Karpas-422 (cell line): ENCODE data around the gene NOL4L. TPM values are rescaled to one million over a fixed set of nuclear protein-coding genes. Genes with fewer than 3 reads are reported as not detected.

ENCODE experiments used
- DNase-seq: peaks from one replicate; pipeline ENCODE4 v3.0.0-alpha.2; 2015
- H2AFZ ChIP-seq: fragments of 200-600 bp; sonication (generic); 2 replicates; pipeline ENCODE4 v1.6.1; 2014; ENCODE audit warnings: antibody characterized with exemption, low read length, mixed read lengths
- H3K27ac ChIP-seq: fragments of 200-600 bp; sonication (generic); 2 replicates; pipeline ENCODE4 v1.5.1; 2014; ENCODE audit warnings: mild to moderate bottlenecking, low read length, moderate library complexity
- H3K27me3 ChIP-seq: fragments of 200-600 bp; sonication (generic); 2 replicates; pipeline ENCODE4 v1.6.1; 2014; ENCODE audit warnings: low read length, mixed read lengths
- H3K36me3 ChIP-seq: fragments of 200-600 bp; sonication (generic); 2 replicates; pipeline ENCODE4 v1.6.1; 2014; ENCODE audit warnings: low read length, mixed read lengths; ENCODE audit not compliant: insufficient read depth
- H3K4me1 ChIP-seq: fragments of 200-600 bp; sonication (generic); 2 replicates; pipeline ENCODE4 v1.6.1; 2014; ENCODE audit warnings: mild to moderate bottlenecking, low read length, mixed read lengths
- H3K4me2 ChIP-seq: fragments of 200-600 bp; sonication (generic); 2 replicates; pipeline ENCODE4 v1.6.1; 2014; ENCODE audit warnings: low read length, low read depth, mild to moderate bottlenecking; ENCODE audit not compliant: poor library complexity, severe bottlenecking
- H3K4me3 ChIP-seq: fragments of 200-600 bp; sonication (generic); 2 replicates; pipeline ENCODE4 v1.5.1; 2014; ENCODE audit warnings: mild to moderate bottlenecking, antibody characterized with exemption, low read length, mixed read lengths
- H3K79me2 ChIP-seq: fragments of 200-600 bp; sonication (generic); 2 replicates; pipeline ENCODE4 v1.6.1; 2014; ENCODE audit warnings: mild to moderate bottlenecking, low read length, mixed read lengths
- H3K9ac ChIP-seq: fragments of 200-600 bp; sonication (generic); 2 replicates; pipeline ENCODE4 v1.6.0; 2014; ENCODE audit warnings: low read length
- H3K9me2 ChIP-seq: fragments of 200-600 bp; sonication (generic), shearing (Covaris generic); replicated peaks from 2 replicates; pipeline ENCODE4 v1.6.0; 2014; ENCODE audit warnings: mild to moderate bottlenecking, low read length, moderate library complexity; ENCODE audit not compliant: insufficient read depth
- H3K9me3 ChIP-seq: fragments of 300-700, 200-600 bp; sonication (generic); 2 replicates; pipeline ENCODE4 v1.6.1; 2014; ENCODE audit warnings: low read length, mixed read lengths
- H4K20me1 ChIP-seq: fragments of 200-600 bp; sonication (generic); 2 replicates; pipeline ENCODE4 v1.6.1; 2014; ENCODE audit warnings: mild to moderate bottlenecking, antibody characterized with exemption, low read length, low read depth; ENCODE audit not compliant: insufficient read depth
- total RNA-seq: library from RNA; depleted of rRNA; stranded (reverse); fragments of >200 nt; shearing (Covaris generic); gene quantifications from 2 replicates; pipeline ENCODE4 v1.2.3, GENCODE V29; 2014; ENCODE audit warnings: low replicate concordance

NOL4L gene
- total RNA-seq, 1 experiment from 2014 or later: 1.5 TPM

- Histone ChIP-seq H3K9me2 (no peaks in the 10 kb centered on the region), H3K4me1 (no peaks in the 10 kb centered on the region), H4K20me1 (no peaks in the 10 kb centered on the region), H3K27ac (no peak overlapping the region), H2AFZ (no peak overlapping the region), H3K9ac (no peak overlapping the region), H3K27me3 (no peaks in the 10 kb centered on the region), H3K4me2 (no peak overlapping the region), H3K79me2 (no peaks in the 10 kb centered on the region), H3K9me3 (no peaks in the 10 kb centered on the region), H3K4me3 (no peak overlapping the region), H3K36me3 (no peaks in the 10 kb centered on the region)
- DNase-seq: no peak
Observed at GRCh38 chr20:32515631-32516101, 69.5 kb downstream of the NOL4L start.

GRCh38 chr20:32514760-32515159, 70.4 kb downstream of the NOL4L start:
- Histone ChIP-seq H3K4me2 (no peak overlapping the region), H3K4me1 (no peaks in the 10 kb centered on the region), H3K79me2 (no peaks in the 10 kb centered on the region), H3K9me3 (no peaks in the 10 kb centered on the region), H2AFZ (no peak overlapping the region), H3K36me3 (no peaks in the 10 kb centered on the region), H4K20me1 (no peaks in the 10 kb centered on the region), H3K9me2 (no peaks in the 10 kb centered on the region), H3K4me3 (no peak overlapping the region), H3K27ac (no peak overlapping the region), H3K9ac (no peak overlapping the region), H3K27me3 (no peaks in the 10 kb centered on the region)
- no peak for DNase-seq

- H3K27ac ChIP-seq: no peak overlapping the region
- H4K20me1 ChIP-seq: no peaks in the 10 kb centered on the region
- no peaks in the 10 kb centered on the region for H3K9me2 ChIP-seq
- no peak overlapping the region for H2AFZ ChIP-seq
- H3K4me2 ChIP-seq: no peak overlapping the region
- H3K9me3 ChIP-seq: no peaks in the 10 kb centered on the region
- H3K36me3 ChIP-seq: no peaks in the 10 kb centered on the region
- no peak overlapping the region for H3K9ac ChIP-seq
- H3K4me3 ChIP-seq: no peak overlapping the region
- H3K27me3 ChIP-seq: no peaks in the 10 kb centered on the region
- H3K4me1 ChIP-seq: no peaks in the 10 kb centered on the region
- DNase-seq: no peak
- no peaks in the 10 kb centered on the region for H3K79me2 ChIP-seq
Observed at GRCh38 chr20:32513031-32513866, 71.9 kb downstream of the NOL4L start.

GRCh38 chr20:32512047-32512385, 73.1 kb downstream of the NOL4L start:
- Histone ChIP-seq H3K4me1 (no peaks in the 10 kb centered on the region), H3K27me3 (no peaks in the 10 kb centered on the region), H3K4me2 (no peak overlapping the region), H3K36me3 (no peaks in the 10 kb centered on the region), H2AFZ (no peak overlapping the region), H3K9me2 (no peaks in the 10 kb centered on the region), H3K9ac (no peak overlapping the region), H3K27ac (no peak overlapping the region), H3K79me2 (no peaks in the 10 kb centered on the region), H4K20me1 (no peaks in the 10 kb centered on the region), H3K9me3 (no peaks in the 10 kb centered on the region), H3K4me3 (no peak overlapping the region)
- no peak for DNase-seq

- Histone ChIP-seq H4K20me1 (no peaks in the 10 kb centered on the region), H3K9me2 (no peaks in the 10 kb centered on the region), H3K9ac (no peak overlapping the region), H3K27me3 (no peaks in the 10 kb centered on the region), H3K27ac (no peak overlapping the region), H3K4me3 (no peak overlapping the region), H3K36me3 (no peaks in the 10 kb centered on the region), H3K9me3 (no peaks in the 10 kb centered on the region), H3K79me2 (no peaks in the 10 kb centered on the region), H2AFZ (no peak overlapping the region), H3K4me2 (no peak overlapping the region), H3K4me1 (no peaks in the 10 kb centered on the region)
- DNase-seq: no peak
Observed at GRCh38 chr20:32511358-32512046, 73.6 kb downstream of the NOL4L start.

GRCh38 chr20:32510601-32511357, 74.4 kb downstream of the NOL4L start:
- H3K9me2 ChIP-seq: no peaks in the 10 kb centered on the region
- H3K9me3 ChIP-seq: no peaks in the 10 kb centered on the region
- no peak overlapping the region for H3K4me2 ChIP-seq
- H2AFZ ChIP-seq: no peak overlapping the region
- no peaks in the 10 kb centered on the region for H3K36me3 ChIP-seq
- no peaks in the 10 kb centered on the region for H4K20me1 ChIP-seq
- DNase-seq: no peak
- H3K79me2 ChIP-seq: no peaks in the 10 kb centered on the region
- no peaks in the 10 kb centered on the region for H3K27me3 ChIP-seq
- no peak overlapping the region for H3K4me3 ChIP-seq
- H3K4me1 ChIP-seq: no peaks in the 10 kb centered on the region
- H3K9ac ChIP-seq: no peak overlapping the region
- H3K27ac ChIP-seq: no peak overlapping the region

- no peak overlapping the region for H2AFZ ChIP-seq
Observed at GRCh38 chr20:32510120-32510600, 75.0 kb downstream of the NOL4L start.

GRCh38 chr20:32509639-32510066, 75.5 kb downstream of the NOL4L start:
- Histone ChIP-seq H3K9ac (no peak overlapping the region), H3K27ac (no peak overlapping the region), H3K4me1 (no peaks in the 10 kb centered on the region), H3K36me3 (no peaks in the 10 kb centered on the region), H3K9me2 (no peaks in the 10 kb centered on the region), H3K4me3 (no peak overlapping the region), H3K9me3 (no peaks in the 10 kb centered on the region), H4K20me1 (no peaks in the 10 kb centered on the region), H3K27me3 (no peaks in the 10 kb centered on the region), H3K4me2 (no peak overlapping the region), H3K79me2 (no peaks in the 10 kb centered on the region), H2AFZ (no peak overlapping the region)
- no peak for DNase-seq

More at GRCh38 chr20:32510120-32510600, 75.0 kb downstream of the NOL4L start:
- H3K9ac ChIP-seq: no peak overlapping the region
- no peaks in the 10 kb centered on the region for H3K4me1 ChIP-seq
- H3K4me3 ChIP-seq: no peak overlapping the region
- H3K9me2 ChIP-seq: no peaks in the 10 kb centered on the region
- H3K27me3 ChIP-seq: no peaks in the 10 kb centered on the region
- H3K36me3 ChIP-seq: no peaks in the 10 kb centered on the region
- no peaks in the 10 kb centered on the region for H3K79me2 ChIP-seq
- H3K27ac ChIP-seq: no peak overlapping the region
- no peak for DNase-seq
- no peaks in the 10 kb centered on the region for H4K20me1 ChIP-seq
- no peak overlapping the region for H3K4me2 ChIP-seq
- no peaks in the 10 kb centered on the region for H3K9me3 ChIP-seq
